GM10266 (cell line): ENCODE results near the gene HPS4.

Source experiments
- DNase-seq: peaks from one replicate; pipeline ENCODE4 v3.0.0; 2012; ENCODE audit errors: extremely low spot score
- TF ChIP-seq, protein P1 (sequence below): IDR thresholded peaks from 2 replicates; pipeline ENCODE4 v1.5.1; 2012; ENCODE audit warnings: mild to moderate bottlenecking, low read depth; ENCODE audit not compliant: control insufficient read depth, insufficient read depth; ENCODE audit errors: missing control alignments

HPS4 gene

DNA sequence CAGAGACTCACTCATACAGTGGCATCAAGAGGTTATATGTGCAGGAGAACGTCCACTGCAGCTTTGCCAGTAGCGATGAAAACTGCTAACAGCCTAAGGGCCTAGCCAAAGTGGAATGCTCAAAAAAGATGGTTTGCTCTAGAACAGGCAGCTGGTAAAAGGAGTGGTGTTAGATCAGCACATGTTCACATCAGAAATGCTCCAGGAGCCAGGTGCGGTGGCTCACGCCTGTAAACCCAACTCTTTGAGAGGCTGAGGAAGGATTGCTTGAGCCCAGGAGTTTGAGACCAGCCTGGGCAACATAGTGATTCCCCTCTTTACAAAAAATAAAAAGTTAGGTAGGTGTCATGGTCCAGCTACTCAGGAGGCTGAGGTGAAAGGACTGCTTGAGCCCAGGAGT lies 39.0 kb upstream of the HPS4 start:
- TF ChIP-seq, protein P1, sequence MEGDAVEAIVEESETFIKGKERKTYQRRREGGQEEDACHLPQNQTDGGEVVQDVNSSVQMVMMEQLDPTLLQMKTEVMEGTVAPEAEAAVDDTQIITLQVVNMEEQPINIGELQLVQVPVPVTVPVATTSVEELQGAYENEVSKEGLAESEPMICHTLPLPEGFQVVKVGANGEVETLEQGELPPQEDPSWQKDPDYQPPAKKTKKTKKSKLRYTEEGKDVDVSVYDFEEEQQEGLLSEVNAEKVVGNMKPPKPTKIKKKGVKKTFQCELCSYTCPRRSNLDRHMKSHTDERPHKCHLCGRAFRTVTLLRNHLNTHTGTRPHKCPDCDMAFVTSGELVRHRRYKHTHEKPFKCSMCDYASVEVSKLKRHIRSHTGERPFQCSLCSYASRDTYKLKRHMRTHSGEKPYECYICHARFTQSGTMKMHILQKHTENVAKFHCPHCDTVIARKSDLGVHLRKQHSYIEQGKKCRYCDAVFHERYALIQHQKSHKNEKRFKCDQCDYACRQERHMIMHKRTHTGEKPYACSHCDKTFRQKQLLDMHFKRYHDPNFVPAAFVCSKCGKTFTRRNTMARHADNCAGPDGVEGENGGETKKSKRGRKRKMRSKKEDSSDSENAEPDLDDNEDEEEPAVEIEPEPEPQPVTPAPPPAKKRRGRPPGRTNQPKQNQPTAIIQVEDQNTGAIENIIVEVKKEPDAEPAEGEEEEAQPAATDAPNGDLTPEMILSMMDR, result no peak
- no peak for DNase-seq

DNA sequence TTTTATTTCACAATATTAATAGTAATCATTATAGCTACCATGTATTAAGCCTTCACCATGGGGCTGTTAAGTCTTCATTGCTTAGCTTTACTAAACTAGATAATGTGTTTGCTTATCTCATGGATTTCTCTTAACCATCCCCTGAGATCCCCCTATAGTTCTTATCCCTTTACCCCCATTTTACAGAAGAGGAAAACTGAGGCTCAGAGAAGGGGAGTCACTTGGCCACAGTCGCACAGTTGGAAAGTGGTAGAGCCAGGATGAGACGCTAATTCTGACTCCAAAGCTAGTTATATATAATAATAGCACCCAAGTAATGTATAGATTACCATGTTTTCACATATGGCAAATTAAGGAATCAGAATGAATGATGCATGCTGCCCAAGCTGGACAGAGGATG lies 38.4 kb upstream of the HPS4 start:
- TF ChIP-seq, protein P1, result no peak

DNA sequence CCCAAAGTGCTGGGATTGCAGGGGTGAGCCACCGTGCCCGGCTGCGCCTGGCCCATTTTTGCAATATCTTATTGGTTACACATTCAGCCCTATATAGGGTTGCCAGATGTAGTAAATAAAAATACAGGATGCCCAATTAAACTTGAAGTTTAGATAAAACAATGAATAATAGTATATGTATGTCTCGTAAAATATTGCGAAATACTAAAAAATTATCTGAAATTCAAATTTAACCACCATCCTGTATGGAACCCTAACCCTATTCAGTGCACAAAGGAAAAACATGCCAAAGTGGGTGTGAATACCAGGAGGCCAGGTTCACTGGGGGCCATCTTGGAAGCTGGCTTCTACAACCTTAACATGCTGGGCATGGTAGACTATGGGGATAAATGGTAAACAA lies 33.8 kb upstream of the HPS4 start:
- TF ChIP-seq, protein P1, result no peak
- DNase-seq, result no peak

More for the DNA sequence above, 38.4 kb upstream of the HPS4 start:
- DNase-seq, result no peak

DNA sequence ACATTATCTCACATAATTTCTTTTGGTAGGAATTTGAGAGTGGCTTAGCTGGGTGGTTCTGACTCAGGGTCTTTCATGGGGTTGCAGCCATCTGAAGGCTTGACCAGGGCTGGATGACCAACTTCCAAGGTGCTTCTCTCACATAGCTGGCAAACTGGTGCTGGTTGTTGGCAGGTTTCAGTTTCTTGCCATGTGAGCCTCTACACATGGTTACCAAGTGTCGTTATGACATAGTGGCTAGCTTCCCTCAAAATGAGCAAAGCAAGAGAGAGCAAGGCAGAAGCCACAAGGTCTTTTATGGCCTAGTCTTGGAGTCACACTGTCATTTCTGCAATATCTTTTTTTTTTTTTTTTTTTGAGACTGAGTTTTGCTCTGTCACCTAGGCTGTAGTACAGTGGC lies 32.9 kb upstream of the HPS4 start:
- no peak for DNase-seq
- TF ChIP-seq, protein P1, result no peak

DNA sequence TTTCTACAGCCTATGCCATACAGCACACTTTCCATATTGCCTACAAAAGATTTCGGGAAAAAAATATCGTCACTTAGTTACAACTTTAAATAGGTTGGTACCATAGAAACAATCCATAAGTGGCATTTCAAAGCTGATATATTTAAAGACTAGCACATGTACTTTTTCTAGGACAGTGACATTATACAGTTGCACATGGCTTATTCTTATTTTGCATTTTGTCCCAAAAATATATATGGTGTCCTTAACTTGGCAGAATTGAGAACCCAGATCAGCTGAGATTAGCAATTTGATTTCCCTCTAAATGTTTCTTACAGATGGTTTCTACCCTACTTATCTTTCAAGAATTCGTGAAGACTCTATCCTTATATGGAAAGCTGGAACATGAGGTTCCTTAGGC lies 32.3 kb upstream of the HPS4 start:
- DNase-seq, result no peak
- TF ChIP-seq, protein P1, result no peak

DNA sequence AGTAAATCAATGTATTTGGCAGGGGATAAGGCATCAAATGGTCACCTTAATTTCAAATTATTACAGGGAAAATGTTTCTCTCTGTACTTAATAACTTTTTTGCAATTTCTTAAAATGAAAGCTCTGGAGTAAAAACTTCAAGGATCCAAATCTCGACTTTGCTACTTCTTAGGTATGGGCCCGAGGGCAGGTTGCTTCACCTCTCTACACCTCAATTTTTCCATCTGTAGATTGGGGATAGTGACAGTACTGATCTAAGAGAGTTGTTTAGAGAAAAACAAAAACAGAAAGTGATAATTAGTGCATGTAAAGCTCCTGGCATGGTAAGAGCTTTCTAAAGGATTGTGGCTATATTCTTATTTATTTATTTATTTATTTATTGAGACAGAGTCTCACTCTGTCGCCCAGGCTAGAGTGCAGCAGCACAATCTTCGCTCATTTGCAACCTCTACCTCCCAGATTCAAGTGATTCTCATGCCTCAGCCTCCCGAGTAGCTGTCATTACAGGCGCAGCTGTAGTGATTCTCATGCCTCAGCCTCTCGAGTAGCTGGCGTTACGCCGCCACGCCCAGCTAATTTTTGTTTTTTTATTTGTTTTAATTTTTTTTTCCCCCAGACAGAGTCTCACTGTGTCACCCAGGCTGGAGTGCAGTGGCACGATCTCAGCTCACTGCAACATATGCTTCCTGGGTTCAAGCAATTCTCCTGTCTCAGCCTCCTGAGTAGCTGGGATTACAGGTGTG lies 31.0 kb upstream of the HPS4 start:
- DNase-seq, result no peak
- TF ChIP-seq, protein P1, result no peak

DNA sequence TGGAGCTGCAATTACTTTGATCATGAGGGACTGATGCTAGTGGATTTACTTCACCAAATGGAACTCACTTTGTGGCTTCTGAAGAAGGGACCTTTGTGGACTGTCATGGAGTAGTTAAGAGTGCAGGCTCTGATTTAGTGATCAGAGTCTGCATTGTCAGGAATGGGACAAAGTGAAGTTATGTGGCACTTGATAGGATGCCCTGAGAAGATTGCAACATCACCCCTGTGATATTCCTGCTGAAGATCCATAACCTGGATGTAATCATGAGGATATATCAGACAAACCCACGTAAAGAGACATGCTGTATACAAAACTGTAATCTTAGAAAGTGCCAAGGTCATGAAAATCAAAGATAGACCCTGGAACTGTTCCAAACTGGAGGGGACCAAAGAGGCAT lies 30.3 kb upstream of the HPS4 start:
- TF ChIP-seq, protein P1, result no peak
- DNase-seq, result no peak
